GOT3 (cell line): ENCODE data around the gene OR4D2.
A peak's percentile ranks its signal among the peaks of the same experiment; 100 is the strongest.

Source experiments
- DNase-seq: peaks from one replicate; lab custom pipeline; 2025; ENCODE audit warnings: mixed read lengths; lab: John Stamatoyannopoulos, UW

The OR4D2 gene

GRCh38 chr17:58174871-58175270 lies 8.1 kb downstream of the OR4D2 start:
- no peak for DNase-seq

GRCh38 chr17:58176200-58176599 lies 9.4 kb downstream of the OR4D2 start:
- no peak for DNase-seq

- DNase-seq = no peak
Observed at GRCh38 chr17:58181796-58182195, 15.0 kb downstream of the OR4D2 start.

GRCh38 chr17:58183514-58183913 lies 16.7 kb downstream of the OR4D2 start:
- no peak for DNase-seq

GRCh38 chr17:58184308-58184985 lies 17.7 kb downstream of the OR4D2 start:
- DNase-seq = no peak

GRCh38 chr17:58184986-58185761 lies 18.4 kb downstream of the OR4D2 start:
- no peak for DNase-seq

GRCh38 chr17:58186591-58186990 lies 19.8 kb downstream of the OR4D2 start:
- DNase-seq = no peak

GRCh38 chr17:58187063-58187462 lies 20.3 kb downstream of the OR4D2 start:
- DNase-seq = no peak

- no peak for DNase-seq
Observed at GRCh38 chr17:58187675-58188074, 20.9 kb downstream of the OR4D2 start.

GRCh38 chr17:58189436-58190146 lies 22.8 kb downstream of the OR4D2 start:
- peak; percentile 39 for DNase-seq

GRCh38 chr17:58191241-58191896 lies 24.6 kb downstream of the OR4D2 start:
- no peak for DNase-seq

GRCh38 chr17:58192612-58193011 lies 25.8 kb downstream of the OR4D2 start, which contains the start of gene EPX:
EPX (plus strand) TSS chr17:58192726; CDS start chr17:58192847, 121 bp downstream.
- no peak for DNase-seq

- no peak for DNase-seq
Observed at GRCh38 chr17:58193641-58194255, 27.0 kb downstream of the OR4D2 start.

- no peak for DNase-seq
Observed at GRCh38 chr17:58195518-58196123, 28.8 kb downstream of the OR4D2 start.

- no peak for DNase-seq
Observed at GRCh38 chr17:58196610-58197009, 29.8 kb downstream of the OR4D2 start.

- no peak for DNase-seq
Observed at GRCh38 chr17:58200024-58200633, 33.3 kb downstream of the OR4D2 start.

- DNase-seq = no peak
Observed at GRCh38 chr17:58202859-58203258, 36.1 kb downstream of the OR4D2 start.

- no peak for DNase-seq
Observed at GRCh38 chr17:58204796-58205195, 38.0 kb downstream of the OR4D2 start.

- DNase-seq = no peak
Observed at GRCh38 chr17:58205936-58206335, 39.2 kb downstream of the OR4D2 start.

- no peak for DNase-seq
Observed at GRCh38 chr17:58207451-58207850, 40.7 kb downstream of the OR4D2 start.

GRCh38 chr17:58208344-58208743 lies 41.6 kb downstream of the OR4D2 start:
- DNase-seq = no peak
